HepG2 (cell line): Measurements from ENCODE around the gene EXOC7. TPM values are rescaled to one million over a fixed set of nuclear protein-coding genes. Genes with fewer than 3 reads are reported as not detected.

Experiments
- BRCA1 ChIP-seq: sonication (generic); formaldehyde crosslinking; IDR thresholded peaks from 2 replicates; pipeline ENCODE4 v1.4.0; 2020; ENCODE audit warnings: missing genetic modification reagents
- CENPT ChIP-seq: sonication (generic); formaldehyde crosslinking; IDR thresholded peaks from 2 replicates; pipeline ENCODE4 v1.8.0; 2022; ENCODE audit warnings: low read depth, mild to moderate bottlenecking, moderate library complexity, missing genetic modification reagents
- GPN1 ChIP-seq: sonication (generic); formaldehyde crosslinking; IDR thresholded peaks from 2 replicates; pipeline ENCODE4 v1.5.1; 2020; ENCODE audit warnings: missing genetic modification reagents, borderline replicate concordance
- GTF2F1 ChIP-seq: fragments of 150-350 bp; IDR thresholded peaks from 2 replicates; pipeline ENCODE4 v1.6.1; 2014; ENCODE audit warnings: low read length
- HDAC6 ChIP-seq: fragments of 200-600 bp; sonication (generic); IDR thresholded peaks from 2 replicates; pipeline ENCODE4 v1.7.0; 2017; ENCODE audit warnings: mild to moderate bottlenecking, antibody characterized with exemption, low read length, low read depth
- MED1 ChIP-seq: sonication (generic); formaldehyde crosslinking; IDR thresholded peaks from 2 replicates; pipeline ENCODE4 v1.4.0; 2020; ENCODE audit warnings: missing genetic modification reagents
- NR2F6 ChIP-seq, 2 experiments: IDR thresholded peaks; 2 replicates each; pipeline ENCODE4 v1.6.1; 2016; ENCODE audit warnings: antibody characterized with exemption in 1 of 2, mild to moderate bottlenecking in 1 of 2
- PAX8 ChIP-seq: sonication (generic); formaldehyde crosslinking; IDR thresholded peaks from 2 replicates; pipeline ENCODE4 v1.8.0; 2022; ENCODE audit warnings: mild to moderate bottlenecking, missing genetic modification reagents, borderline replicate concordance
- POLR2G ChIP-seq: fragments of 200-400 bp; formaldehyde crosslinking; IDR thresholded peaks from 2 replicates; pipeline ENCODE4 v1.6.1; 2018; ENCODE audit warnings: mild to moderate bottlenecking, low read depth, low read length, moderate library complexity
- RNF2 ChIP-seq: fragments of 450-650 bp; conservative IDR thresholded peaks from 2 replicates; pipeline ENCODE4 v1.6.1; 2016; ENCODE audit warnings: low read depth
- RXRA ChIP-seq: sonication (generic); formaldehyde crosslinking; IDR thresholded peaks from 2 replicates; pipeline ENCODE4 v1.5.1; 2020; ENCODE audit warnings: missing genetic modification reagents
- SNAI1 ChIP-seq: sonication (generic); formaldehyde crosslinking; IDR thresholded peaks from 2 replicates; pipeline ENCODE4 v1.5.0; 2020; ENCODE audit warnings: mild to moderate bottlenecking, missing genetic modification reagents, borderline replicate concordance
- TFDP2 ChIP-seq: sonication (generic); formaldehyde crosslinking; IDR thresholded peaks from 2 replicates; pipeline ENCODE4 v1.4.0; 2020; ENCODE audit warnings: missing genetic modification reagents
- ZNF12 ChIP-seq: sonication (generic); formaldehyde crosslinking; IDR thresholded peaks from 2 replicates; pipeline ENCODE4 v1.5.0; 2020; ENCODE audit warnings: missing genetic modification reagents
- ZNF556 ChIP-seq: sonication (generic); formaldehyde crosslinking; IDR thresholded peaks from 2 replicates; pipeline ENCODE4 v1.4.0; 2020; ENCODE audit warnings: mild to moderate bottlenecking, missing genetic modification reagents, borderline replicate concordance
- ZNF607 ChIP-seq: sonication (generic); formaldehyde crosslinking; IDR thresholded peaks from 2 replicates; pipeline ENCODE4 v1.5.1; 2020; ENCODE audit warnings: missing genetic modification reagents, mild to moderate bottlenecking, borderline replicate concordance
- ZNF670 ChIP-seq: sonication (generic); formaldehyde crosslinking; IDR thresholded peaks from 2 replicates; pipeline ENCODE4 v1.8.0; 2022; ENCODE audit warnings: mild to moderate bottlenecking, missing genetic modification reagents, borderline replicate concordance
- ZNF772 ChIP-seq: sonication (generic); formaldehyde crosslinking; IDR thresholded peaks from 2 replicates; pipeline ENCODE4 v1.5.0; 2020; ENCODE audit warnings: mild to moderate bottlenecking, missing genetic modification reagents
- ZNF776 ChIP-seq: sonication (generic); formaldehyde crosslinking; IDR thresholded peaks from 2 replicates; pipeline ENCODE4 v1.4.0; 2020; ENCODE audit warnings: mild to moderate bottlenecking, missing genetic modification reagents
- ZSCAN12 ChIP-seq: sonication (generic); formaldehyde crosslinking; IDR thresholded peaks from 2 replicates; pipeline ENCODE4 v1.9.0; 2021; ENCODE audit warnings: mild to moderate bottlenecking, missing genetic modification reagents
- polyA plus RNA-seq, 8 experiments: library from polyadenylated mRNA; depleted of rRNA in 3 of 8; stranded (reverse) in 7 of 8; unstranded in 1 of 8; fragments of >200 nt; fragmentation: Illumina TruSeq in 4 of 8; extraction: Trizol in 4 of 8; gene quantifications; 2 replicates each; pipeline versions ENCODE4 v1.2.1 to v1.2.3, GENCODE V29; 2011 to 2016; ENCODE audit warnings: low read depth in 4 of 8, missing spikeins in 1 of 8, mixed read lengths in 1 of 8; ENCODE audit not compliant: insufficient read depth in 1 of 8
- total RNA-seq, 5 experiments: library from RNA; depleted of rRNA; stranded (reverse); fragments of >200 nt; fragmentation: Illumina TruSeq; extraction: Trizol; gene quantifications; 2 replicates each; pipeline ENCODE4 v1.2.3, GENCODE V29; 2016; ENCODE audit warnings: low read depth in 1 of 5
- TF ChIP-seq, protein P1 (sequence below): IDR thresholded peaks from 2 replicates; pipeline ENCODE4 v1.6.1; 2018; ENCODE audit warnings: missing genetic modification reagents, mild to moderate bottlenecking, missing compliant biosample characterization
- TF ChIP-seq, protein P2 (sequence below): sonication (generic); formaldehyde crosslinking; IDR thresholded peaks from 2 replicates; pipeline ENCODE4 v1.9.0; 2021; ENCODE audit warnings: mild to moderate bottlenecking, missing genetic modification reagents

Gene EXOC7
- total and polyA plus RNA-seq, 2 of the 13 experiments (the other 11 are each of a cell fraction or from before 2014, with no cell fraction given), result 86.9 to 116 TPM

GRCh38 chr17:76131692-76132573 is 28.3 kb upstream of the EXOC7 start (continued):
- TF ChIP-seq ZNF607 (CRISPR knock-in tag) (no peak), ZNF556 (CRISPR knock-in tag) (no peak), GPN1 (CRISPR knock-in tag) (no peak), BRCA1 (no peak), ZSCAN12 (CRISPR knock-in tag) (no peak), ZNF670 (CRISPR knock-in tag) (no peak), PAX8 (no peak), TFDP2 (CRISPR knock-in tag) (no peak), NR2F6 (IDR thresholded peaks at IDR 0.05) (no peak), NR2F6 (CRISPR knock-in tag; IDR thresholded peaks at IDR 0.05) (0 out of 2 replicates have a peak, but pooled peaks have one; percentile 22), RNF2 (no peak), CENPT (CRISPR knock-in tag) (no peak), HDAC6 (no peak), ZNF776 (no peak), RXRA (CRISPR knock-in tag) (peak; percentile 72), ZNF12 (no peak), MED1 (peak; percentile 40; the same call in 1 of the 2 replicates), ZNF772 (CRISPR knock-in tag) (peak; percentile 10; the same call in 1 of the 2 replicates), SNAI1 (CRISPR knock-in tag) (no peak), POLR2G (no peak), GTF2F1 (no peak)
- TF ChIP-seq, protein P1, sequence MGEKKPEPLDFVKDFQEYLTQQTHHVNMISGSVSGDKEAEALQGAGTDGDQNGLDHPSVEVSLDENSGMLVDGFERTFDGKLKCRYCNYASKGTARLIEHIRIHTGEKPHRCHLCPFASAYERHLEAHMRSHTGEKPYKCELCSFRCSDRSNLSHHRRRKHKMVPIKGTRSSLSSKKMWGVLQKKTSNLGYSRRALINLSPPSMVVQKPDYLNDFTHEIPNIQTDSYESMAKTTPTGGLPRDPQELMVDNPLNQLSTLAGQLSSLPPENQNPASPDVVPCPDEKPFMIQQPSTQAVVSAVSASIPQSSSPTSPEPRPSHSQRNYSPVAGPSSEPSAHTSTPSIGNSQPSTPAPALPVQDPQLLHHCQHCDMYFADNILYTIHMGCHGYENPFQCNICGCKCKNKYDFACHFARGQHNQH (CRISPR knock-in tag), result no peak
- TF ChIP-seq, protein P2, sequence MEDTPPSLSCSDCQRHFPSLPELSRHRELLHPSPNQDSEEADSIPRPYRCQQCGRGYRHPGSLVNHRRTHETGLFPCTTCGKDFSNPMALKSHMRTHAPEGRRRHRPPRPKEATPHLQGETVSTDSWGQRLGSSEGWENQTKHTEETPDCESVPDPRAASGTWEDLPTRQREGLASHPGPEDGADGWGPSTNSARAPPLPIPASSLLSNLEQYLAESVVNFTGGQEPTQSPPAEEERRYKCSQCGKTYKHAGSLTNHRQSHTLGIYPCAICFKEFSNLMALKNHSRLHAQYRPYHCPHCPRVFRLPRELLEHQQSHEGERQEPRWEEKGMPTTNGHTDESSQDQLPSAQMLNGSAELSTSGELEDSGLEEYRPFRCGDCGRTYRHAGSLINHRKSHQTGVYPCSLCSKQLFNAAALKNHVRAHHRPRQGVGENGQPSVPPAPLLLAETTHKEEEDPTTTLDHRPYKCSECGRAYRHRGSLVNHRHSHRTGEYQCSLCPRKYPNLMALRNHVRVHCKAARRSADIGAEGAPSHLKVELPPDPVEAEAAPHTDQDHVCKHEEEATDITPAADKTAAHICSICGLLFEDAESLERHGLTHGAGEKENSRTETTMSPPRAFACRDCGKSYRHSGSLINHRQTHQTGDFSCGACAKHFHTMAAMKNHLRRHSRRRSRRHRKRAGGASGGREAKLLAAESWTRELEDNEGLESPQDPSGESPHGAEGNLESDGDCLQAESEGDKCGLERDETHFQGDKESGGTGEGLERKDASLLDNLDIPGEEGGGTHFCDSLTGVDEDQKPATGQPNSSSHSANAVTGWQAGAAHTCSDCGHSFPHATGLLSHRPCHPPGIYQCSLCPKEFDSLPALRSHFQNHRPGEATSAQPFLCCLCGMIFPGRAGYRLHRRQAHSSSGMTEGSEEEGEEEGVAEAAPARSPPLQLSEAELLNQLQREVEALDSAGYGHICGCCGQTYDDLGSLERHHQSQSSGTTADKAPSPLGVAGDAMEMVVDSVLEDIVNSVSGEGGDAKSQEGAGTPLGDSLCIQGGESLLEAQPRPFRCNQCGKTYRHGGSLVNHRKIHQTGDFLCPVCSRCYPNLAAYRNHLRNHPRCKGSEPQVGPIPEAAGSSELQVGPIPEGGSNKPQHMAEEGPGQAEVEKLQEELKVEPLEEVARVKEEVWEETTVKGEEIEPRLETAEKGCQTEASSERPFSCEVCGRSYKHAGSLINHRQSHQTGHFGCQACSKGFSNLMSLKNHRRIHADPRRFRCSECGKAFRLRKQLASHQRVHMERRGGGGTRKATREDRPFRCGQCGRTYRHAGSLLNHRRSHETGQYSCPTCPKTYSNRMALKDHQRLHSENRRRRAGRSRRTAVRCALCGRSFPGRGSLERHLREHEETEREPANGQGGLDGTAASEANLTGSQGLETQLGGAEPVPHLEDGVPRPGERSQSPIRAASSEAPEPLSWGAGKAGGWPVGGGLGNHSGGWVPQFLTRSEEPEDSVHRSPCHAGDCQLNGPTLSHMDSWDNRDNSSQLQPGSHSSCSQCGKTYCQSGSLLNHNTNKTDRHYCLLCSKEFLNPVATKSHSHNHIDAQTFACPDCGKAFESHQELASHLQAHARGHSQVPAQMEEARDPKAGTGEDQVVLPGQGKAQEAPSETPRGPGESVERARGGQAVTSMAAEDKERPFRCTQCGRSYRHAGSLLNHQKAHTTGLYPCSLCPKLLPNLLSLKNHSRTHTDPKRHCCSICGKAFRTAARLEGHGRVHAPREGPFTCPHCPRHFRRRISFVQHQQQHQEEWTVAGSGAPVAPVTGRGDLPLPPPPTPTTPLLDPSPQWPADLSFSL (CRISPR knock-in tag), result no peak
